Stimulated activated CD4-positive, alpha-beta T cell treated with anti-CD3 and anti-CD28 coated beads, Interleukin-2, amount 100 ng/mL, for 4 hours (primary cell): Measurements from ENCODE around the gene IL12RB2.
"Not testable (repeated sequence)": the region's sequence is repeated elsewhere in the genome, so short reads cannot be mapped to it uniquely, and the experiment has no call there.

ENCODE experiments used
- DNase-seq: peaks from one replicate; pipeline ENCODE4 v3.0.0-alpha.2; 2020; ENCODE audit warnings: low read depth

IL12RB2 gene

DNA sequence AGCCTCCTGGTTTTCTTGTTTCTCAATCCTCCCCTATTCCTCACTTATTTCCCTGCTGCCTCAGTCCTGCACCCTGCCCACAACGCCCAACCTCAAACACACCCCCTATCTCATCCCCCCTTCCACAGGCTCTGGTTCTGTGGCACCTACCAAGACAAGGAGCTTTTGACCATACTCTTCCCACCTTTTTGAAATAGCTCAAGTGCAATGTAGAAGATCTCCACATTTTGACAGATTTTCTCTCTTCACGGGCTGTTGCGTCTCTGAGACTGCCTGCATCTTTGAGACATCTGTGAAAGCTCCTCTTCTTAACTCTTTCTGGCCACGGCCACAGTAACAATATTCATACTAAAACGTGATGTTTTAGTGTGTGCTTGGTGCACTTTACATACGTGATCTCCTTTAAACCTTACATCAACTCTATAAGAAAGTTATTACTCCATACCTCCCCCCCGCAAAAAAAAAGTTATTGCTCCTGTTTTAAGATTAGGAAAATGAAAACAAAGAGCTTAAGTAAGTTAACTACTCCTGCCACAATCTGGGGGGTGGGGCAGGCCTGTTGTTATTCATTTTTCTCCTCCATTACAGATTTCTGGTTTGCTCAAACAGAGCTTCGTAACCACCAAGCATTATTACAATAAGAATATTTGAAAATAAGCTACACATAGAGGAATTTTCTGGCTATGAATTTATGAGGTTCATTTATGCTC lies 124.4 kb downstream of the IL12RB2 start:
- DNase-seq = no peak

- DNase-seq = no peak
Observed at GRCh38 chr1:67432745-67433144, 125.1 kb downstream of the IL12RB2 start.

GRCh38 chr1:67433837-67434236 lies 126.2 kb downstream of the IL12RB2 start:
- DNase-seq = no peak

- DNase-seq = no peak
Observed at GRCh38 chr1:67434491-67434890, 126.8 kb downstream of the IL12RB2 start.

- DNase-seq = no peak
Observed at GRCh38 chr1:67436511-67437055, 128.9 kb downstream of the IL12RB2 start.

- no peak for DNase-seq
Observed at GRCh38 chr1:67437961-67438360, 130.3 kb downstream of the IL12RB2 start.

GRCh38 chr1:67439277-67440029 lies 131.8 kb downstream of the IL12RB2 start:
- no peak for DNase-seq

- no peak for DNase-seq
Observed at GRCh38 chr1:67440339-67440738, 132.7 kb downstream of the IL12RB2 start.

DNA sequence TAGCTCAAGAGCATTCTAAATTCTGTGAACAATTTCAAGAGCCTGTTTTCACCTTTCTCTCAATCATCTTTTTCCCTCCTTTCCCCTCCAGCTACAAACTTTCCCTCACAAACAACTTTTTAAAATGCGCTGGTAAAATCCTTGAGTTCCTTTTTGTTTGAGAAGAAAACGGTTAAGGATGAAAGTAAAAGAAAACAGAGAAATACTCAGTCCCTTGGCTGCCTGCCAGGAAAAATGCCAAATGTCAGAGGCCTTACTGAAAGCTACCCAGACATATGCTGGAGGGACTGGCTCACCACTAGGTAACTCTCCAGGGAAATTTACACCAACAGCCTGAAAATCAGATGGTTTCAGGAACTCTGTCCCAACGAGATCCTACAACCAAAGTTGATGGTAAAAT lies 133.5 kb downstream of the IL12RB2 start:
- peak; percentile 13 for DNase-seq

DNA sequence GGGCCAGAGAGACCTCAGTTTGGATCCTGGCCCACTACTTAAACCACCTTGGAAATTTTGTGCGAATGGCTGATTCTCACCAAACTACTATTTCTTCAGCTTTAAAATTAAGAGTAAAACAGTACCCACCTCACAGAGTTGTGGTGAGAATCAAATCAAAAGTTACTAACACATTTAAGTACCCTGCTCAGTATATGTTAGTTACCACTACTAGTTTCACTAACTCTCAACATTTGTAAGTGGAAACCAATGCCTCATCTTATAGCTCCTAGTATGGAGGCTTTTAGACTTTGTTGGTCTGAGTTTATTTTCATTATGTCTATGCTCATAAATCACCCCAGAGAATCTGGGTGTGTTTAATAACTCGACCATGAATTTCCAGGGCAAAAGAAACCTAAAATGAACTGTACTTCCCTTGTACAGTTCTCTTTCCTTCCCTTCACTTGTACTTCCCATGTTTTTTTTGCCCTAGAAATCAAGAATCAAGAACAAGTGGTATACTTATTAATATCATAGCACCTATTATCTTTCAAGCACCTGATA lies 134.1 kb downstream of the IL12RB2 start:
- DNase-seq = no peak

DNA sequence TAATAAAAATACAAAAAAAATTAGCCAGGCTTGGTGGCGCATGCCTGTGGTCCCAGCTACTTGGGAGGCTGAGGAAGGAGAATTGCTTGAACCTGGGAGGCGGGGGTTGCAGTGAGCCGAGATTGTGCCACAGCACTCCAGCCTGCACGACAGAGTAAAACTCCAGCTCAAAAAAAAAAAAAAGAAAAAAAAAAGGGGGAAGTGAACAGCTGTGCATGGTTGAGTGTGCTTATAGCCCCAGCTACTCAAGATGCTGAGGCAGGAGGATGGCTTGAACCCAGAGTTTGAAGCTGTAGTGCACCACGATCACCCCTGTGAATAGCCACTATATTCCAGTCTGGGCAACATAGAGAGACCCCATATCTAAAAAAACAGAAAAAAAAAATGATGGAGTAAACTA lies 138.3 kb downstream of the IL12RB2 start:
- not testable (repeated sequence) for DNase-seq
